ENCODE data around the gene TMA16.

Gene TMA16

DNA sequence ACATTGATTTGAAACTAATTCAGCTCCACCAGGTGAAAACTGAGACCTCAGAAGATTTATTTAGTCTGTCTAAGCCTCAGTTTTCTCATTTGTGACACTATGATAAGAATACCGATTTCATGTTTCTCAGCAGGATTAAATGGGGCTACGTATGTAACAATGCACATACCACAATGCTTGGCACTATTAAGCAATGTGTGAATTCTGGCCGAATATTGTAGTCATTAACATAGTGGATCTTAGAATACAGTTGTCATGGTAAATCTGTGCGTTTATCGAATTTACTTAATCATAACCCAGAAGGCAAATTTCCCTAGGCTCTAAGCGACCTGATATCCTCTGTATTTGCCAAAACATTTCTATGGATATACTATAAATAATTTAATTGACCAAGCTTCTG is 69.1 kb downstream of the TMA16 start:
- DNase-seq (ENCODE audit: low spot score): no peak

DNA sequence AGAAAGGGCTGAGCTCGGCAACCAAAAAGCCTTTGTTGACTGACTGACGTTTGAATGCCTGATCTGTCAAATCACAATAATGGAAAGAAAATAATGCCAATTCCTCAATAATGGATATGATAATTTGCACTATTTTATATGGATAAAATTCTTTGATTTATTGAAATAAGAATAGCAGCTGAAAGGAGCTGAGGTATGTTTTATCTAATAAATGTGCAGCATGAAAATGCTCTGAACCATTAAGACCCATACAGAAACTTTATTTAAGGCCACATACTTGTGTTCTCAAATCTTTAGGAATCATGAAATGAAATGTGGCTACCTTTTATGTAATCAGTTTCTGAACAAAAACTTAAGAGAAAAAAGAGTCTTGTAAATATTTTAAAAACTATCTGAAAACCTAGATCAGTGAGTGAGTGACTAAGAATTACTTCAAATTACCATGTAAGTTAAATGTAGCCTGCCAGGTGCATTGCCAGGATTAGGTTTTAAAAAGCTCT is 69.8 kb downstream of the TMA16 start:
- no peak for DNase-seq (ENCODE audit: low spot score)

DNA sequence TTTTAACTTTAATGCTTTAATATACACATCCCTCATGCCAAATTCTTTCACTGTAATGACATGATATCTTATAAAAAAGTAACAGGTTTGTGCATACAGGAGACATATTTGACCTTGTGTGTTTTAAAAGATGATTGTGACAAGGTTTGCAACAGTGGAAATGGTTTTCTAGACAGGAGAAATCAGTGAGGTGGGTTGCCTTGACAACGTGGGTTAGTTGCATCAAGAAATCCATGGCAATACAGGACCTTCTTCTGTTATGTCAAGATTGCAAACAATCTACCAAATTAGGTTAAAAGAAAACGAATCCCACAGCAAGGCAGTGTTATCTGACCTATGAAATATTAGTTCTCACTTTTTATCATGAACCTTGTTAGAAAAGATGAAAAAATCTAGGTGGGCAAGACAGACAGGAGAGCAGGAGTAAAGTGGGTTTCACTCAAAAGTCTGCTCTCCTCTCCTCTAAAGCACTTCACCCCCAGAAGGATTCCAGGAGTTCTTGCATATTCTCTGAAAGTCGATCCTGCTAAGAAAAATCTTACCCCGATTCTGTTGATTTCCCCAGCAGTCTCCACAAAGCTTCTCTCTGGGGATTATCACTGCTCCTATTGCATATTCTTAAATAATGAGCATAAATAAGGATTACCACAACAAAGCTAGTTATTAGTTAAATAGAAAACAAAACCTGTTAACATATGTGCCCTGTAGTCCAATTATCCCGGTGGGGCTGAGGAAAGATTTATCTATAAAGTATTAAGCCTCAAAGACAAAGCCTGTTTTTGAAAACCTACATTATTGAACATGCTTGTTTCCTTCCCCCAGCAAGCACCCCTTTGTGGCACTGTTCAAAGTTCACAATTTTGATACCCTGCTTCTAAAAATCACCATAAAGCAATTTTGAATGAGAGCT is 71.0 kb downstream of the TMA16 start:
- DNase-seq (ENCODE audit: low spot score): no peak

DNA sequence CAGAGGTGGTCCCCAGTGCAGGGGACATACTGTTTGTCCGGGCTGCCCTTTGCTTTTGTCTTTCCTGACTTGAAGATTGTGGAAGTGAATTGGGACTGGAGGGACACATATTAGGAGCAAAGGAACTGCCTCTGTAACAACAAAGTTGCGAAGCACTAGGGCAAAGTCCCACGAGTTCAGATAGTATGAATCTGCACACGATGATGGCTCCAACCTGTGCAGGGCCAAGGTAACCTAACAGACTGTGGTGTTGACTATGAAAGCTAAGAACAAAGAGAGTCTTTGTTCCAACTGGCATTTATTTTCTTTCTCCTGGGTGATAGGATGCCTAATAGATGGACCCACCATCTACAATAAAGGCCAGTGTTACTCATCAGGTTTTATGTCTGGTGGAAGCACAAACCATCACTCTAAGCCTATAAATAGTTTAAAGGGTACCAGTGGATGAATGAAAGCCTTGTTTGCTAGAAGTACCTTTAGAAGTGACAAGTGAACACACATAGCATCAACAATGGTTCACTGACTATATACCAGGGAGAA is 71.8 kb downstream of the TMA16 start:
- DNase-seq (ENCODE audit: low spot score): no peak

DNA sequence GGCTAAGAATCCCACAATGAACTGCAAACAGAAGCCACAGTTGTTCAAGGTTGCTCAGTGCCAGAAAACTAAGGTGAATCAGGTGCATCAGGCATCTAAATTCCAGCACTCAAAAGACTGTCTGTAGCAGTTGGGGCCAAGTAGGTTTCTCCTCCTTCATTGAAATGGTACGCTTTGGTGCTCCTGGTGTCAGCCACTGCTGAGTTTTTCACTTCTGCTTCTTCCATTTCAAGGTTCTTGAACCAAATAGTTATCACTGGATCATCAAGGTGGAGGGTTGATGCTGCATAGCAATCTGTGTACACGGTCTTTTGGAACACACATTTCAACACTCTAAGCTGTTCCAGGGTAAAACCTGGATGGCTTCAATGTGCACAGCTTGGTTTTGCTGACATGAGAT is 74.4 kb downstream of the TMA16 start:
- DNase-seq (ENCODE audit: low spot score): no peak

Data from GM03348 (cell line).